ENCODE results near the gene GINS2.

DNA sequence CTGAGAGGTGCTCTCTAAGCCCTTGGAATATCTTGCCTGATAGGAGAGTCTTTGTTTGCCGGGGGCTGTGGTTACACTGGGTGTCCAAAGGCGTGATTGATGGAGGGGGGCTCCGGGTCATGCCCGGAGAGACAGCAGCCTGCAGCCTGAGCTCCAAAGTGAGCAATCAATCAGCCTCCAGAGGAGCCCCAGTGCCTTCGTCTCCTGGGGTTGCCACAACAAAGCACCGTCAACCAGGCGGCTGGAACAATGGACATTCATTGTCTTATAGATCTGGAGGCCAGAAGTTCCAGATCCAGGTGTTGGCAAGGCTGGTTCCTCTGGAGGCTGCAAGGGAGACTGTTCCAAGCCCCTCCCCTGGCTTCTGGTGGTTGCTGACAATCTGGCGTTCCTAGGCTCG lies 24.0 kb upstream of the GINS2 start:
- TF ChIP-seq CSDC2 (CRISPR knock-in tag; IDR thresholded peaks at IDR 0.05) (no peak), ZFP30 (CRISPR knock-in tag; IDR thresholded peaks at IDR 0.05) (no peak), GLIS3 (CRISPR knock-in tag; IDR thresholded peaks at IDR 0.05) (no peak)
- TF ChIP-seq, protein P1, sequence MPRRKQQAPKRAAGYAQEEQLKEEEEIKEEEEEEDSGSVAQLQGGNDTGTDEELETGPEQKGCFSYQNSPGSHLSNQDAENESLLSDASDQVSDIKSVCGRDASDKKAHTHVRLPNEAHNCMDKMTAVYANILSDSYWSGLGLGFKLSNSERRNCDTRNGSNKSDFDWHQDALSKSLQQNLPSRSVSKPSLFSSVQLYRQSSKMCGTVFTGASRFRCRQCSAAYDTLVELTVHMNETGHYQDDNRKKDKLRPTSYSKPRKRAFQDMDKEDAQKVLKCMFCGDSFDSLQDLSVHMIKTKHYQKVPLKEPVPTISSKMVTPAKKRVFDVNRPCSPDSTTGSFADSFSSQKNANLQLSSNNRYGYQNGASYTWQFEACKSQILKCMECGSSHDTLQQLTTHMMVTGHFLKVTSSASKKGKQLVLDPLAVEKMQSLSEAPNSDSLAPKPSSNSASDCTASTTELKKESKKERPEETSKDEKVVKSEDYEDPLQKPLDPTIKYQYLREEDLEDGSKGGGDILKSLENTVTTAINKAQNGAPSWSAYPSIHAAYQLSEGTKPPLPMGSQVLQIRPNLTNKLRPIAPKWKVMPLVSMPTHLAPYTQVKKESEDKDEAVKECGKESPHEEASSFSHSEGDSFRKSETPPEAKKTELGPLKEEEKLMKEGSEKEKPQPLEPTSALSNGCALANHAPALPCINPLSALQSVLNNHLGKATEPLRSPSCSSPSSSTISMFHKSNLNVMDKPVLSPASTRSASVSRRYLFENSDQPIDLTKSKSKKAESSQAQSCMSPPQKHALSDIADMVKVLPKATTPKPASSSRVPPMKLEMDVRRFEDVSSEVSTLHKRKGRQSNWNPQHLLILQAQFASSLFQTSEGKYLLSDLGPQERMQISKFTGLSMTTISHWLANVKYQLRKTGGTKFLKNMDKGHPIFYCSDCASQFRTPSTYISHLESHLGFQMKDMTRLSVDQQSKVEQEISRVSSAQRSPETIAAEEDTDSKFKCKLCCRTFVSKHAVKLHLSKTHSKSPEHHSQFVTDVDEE (CRISPR knock-in tag; IDR thresholded peaks at IDR 0.05) = no peak
- TF ChIP-seq, protein P2, sequence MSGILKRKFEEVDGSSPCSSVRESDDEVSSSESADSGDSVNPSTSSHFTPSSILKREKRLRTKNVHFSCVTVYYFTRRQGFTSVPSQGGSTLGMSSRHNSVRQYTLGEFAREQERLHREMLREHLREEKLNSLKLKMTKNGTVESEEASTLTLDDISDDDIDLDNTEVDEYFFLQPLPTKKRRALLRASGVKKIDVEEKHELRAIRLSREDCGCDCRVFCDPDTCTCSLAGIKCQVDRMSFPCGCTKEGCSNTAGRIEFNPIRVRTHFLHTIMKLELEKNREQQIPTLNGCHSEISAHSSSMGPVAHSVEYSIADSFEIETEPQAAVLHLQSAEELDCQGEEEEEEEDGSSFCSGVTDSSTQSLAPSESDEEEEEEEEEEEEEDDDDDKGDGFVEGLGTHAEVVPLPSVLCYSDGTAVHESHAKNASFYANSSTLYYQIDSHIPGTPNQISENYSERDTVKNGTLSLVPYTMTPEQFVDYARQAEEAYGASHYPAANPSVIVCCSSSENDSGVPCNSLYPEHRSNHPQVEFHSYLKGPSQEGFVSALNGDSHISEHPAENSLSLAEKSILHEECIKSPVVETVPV (CRISPR knock-in tag; IDR thresholded peaks at IDR 0.05) = no peak
